ENCODE results near the gene SFI1. TPM values are rescaled to one million over a fixed set of nuclear protein-coding genes. Genes with fewer than 3 reads are reported as not detected.

Gene SFI1
- total RNA-seq, 1 experiment from 2014 or later: 61.6 TPM

DNA sequence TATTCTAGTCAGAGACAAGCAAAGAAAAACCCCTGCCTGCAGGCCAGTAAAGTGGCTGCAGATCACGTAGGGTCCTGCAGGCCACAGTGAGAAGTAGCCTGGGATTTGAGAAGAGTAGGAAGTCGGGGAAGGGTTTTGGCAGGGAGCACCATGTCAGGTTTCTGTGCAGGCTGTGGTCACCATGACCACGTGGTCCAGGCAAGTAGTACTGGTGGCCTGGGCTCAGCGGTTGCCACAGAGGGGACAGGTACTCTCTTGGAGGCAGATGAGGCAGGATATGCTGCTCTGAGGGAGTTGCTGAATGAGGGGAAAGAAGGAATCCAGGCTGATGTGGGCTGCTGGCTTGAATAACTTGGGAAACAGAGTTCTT lies 119.1 kb downstream of the SFI1 start:
- no peaks in the 10 kb centered on the region for H3K4me1 ChIP-seq (ENCODE audit: insufficient read depth, low read length, poor library complexity, severe bottlenecking)
- H3K27me3 ChIP-seq (replicated peaks; ENCODE audit: insufficient read depth, low read depth, low read length, poor library complexity): no peaks in the 10 kb centered on the region
- no peak for DNase-seq (ENCODE audit: low spot score)
- no peaks in the 10 kb centered on the region for H3K9me3 ChIP-seq (ENCODE audit: low read depth, low read length, poor library complexity, severe bottlenecking)
- peaks cover 15% of the 10 kb centered on the region for H3K36me3 ChIP-seq (ENCODE audit: insufficient read depth, low read length, poor library complexity, severe bottlenecking)
- H3K27ac ChIP-seq (ENCODE audit: low read depth, low read length, poor library complexity, severe bottlenecking): peak overlapping the region; percentile 16
- TF ChIP-seq EZH2 (IDR thresholded peaks at IDR 0.05; ENCODE audit: borderline replicate concordance, low read depth, low read length, poor library complexity, severe bottlenecking): no peak
- TF ChIP-seq, protein P1, sequence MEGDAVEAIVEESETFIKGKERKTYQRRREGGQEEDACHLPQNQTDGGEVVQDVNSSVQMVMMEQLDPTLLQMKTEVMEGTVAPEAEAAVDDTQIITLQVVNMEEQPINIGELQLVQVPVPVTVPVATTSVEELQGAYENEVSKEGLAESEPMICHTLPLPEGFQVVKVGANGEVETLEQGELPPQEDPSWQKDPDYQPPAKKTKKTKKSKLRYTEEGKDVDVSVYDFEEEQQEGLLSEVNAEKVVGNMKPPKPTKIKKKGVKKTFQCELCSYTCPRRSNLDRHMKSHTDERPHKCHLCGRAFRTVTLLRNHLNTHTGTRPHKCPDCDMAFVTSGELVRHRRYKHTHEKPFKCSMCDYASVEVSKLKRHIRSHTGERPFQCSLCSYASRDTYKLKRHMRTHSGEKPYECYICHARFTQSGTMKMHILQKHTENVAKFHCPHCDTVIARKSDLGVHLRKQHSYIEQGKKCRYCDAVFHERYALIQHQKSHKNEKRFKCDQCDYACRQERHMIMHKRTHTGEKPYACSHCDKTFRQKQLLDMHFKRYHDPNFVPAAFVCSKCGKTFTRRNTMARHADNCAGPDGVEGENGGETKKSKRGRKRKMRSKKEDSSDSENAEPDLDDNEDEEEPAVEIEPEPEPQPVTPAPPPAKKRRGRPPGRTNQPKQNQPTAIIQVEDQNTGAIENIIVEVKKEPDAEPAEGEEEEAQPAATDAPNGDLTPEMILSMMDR (conservative IDR thresholded peaks at IDR 0.05; ENCODE audit: low read depth, low read length): no peak
- intact Hi-C loops (cut with micrococcal nuclease; ENCODE audit: unreplicated experiment): no loop called here
- BruUV-seq (replicated peaks): no TSS peak
- ChIA-PET POLR2A (ENCODE audit: low non-redundant PET) (no interaction called here), CTCF (no interaction called here)
- H3K4me3 ChIP-seq (ENCODE audit: low read depth, low read length, poor library complexity, severe bottlenecking): no peak overlapping the region

DNA sequence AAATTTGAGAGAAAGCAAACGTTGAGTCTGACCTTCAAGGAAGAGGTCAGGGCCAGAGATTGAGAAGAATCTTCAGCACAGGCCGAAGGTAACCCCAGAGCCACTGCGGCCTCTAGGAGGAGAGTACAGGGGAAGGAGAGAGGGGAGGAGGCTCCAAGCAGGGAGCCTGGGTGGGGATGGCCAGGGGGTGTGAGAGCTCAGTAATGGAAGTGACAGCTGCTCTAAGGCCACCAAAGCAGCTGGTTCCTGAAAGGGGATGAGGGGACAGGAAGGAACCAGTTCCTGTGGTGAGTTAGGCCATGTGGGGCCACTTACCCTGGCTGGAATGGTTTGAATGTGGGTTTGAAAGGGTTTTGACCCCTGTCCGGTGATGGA lies 119.6 kb downstream of the SFI1 start:
- Histone ChIP-seq H3K4me1 (ENCODE audit: insufficient read depth, low read length, poor library complexity, severe bottlenecking) (no peaks in the 10 kb centered on the region), H3K9me3 (ENCODE audit: low read depth, low read length, poor library complexity, severe bottlenecking) (no peaks in the 10 kb centered on the region), H3K27ac (ENCODE audit: low read depth, low read length, poor library complexity, severe bottlenecking) (peak overlapping the region; percentile 16), H3K27me3 (replicated peaks; ENCODE audit: insufficient read depth, low read depth, low read length, poor library complexity) (no peaks in the 10 kb centered on the region), H3K36me3 (ENCODE audit: insufficient read depth, low read length, poor library complexity, severe bottlenecking) (peaks cover 19% of the 10 kb centered on the region), H3K4me3 (ENCODE audit: low read depth, low read length, poor library complexity, severe bottlenecking) (no peak overlapping the region)
- ChIA-PET POLR2A (ENCODE audit: low non-redundant PET) (interaction anchor here (0.5 kb wide), 1 partner anchor 60 kb away, joined by 5 read pairs; no protein-coding TSS in a partner anchor), CTCF (no interaction called here)
- TF ChIP-seq, protein P1 (conservative IDR thresholded peaks at IDR 0.05; ENCODE audit: low read depth, low read length): no peak
- no peak for TF ChIP-seq EZH2 (IDR thresholded peaks at IDR 0.05; ENCODE audit: borderline replicate concordance, low read depth, low read length, poor library complexity, severe bottlenecking)
- intact Hi-C loops (cut with micrococcal nuclease; ENCODE audit: unreplicated experiment): no loop called here
- DNase-seq (ENCODE audit: low spot score): no peak
- no TSS peak for BruUV-seq (replicated peaks)

DNA sequence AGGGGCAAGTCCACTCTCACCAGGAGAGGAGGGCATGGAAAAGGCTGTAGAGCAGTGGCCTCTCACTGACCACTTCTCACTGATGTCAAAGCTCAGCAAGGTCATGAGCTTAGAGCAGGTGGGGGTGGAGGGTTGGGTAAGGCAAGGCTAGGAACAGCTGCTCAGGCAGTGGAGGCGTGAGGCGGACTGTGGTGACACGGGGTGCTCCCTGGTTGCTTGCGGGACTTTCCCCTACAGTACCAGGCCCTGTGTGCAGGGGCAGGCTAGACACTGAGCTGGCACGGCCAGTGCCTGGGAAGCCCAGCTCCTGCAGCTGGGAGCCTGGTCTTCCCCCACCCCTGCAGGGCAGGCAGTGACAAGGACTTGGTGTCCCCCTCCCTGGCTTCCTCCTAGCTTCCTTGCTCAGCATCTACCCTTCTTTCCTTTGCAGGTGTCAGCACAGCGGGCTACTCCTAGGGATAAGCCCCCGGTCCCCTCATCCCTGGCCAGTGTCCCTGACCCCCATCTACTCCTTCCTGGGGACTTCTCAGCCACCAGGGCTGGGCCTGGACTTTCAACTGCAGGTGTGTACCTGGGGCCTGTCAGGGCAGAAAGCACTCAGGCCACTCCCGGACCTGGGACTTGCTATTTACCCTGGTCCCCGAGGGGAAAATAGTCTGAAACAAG lies 120.1 kb downstream of the SFI1 start:
- Histone ChIP-seq H3K27ac (ENCODE audit: low read depth, low read length, poor library complexity, severe bottlenecking) (no peak overlapping the region), H3K4me3 (ENCODE audit: low read depth, low read length, poor library complexity, severe bottlenecking) (no peak overlapping the region), H3K27me3 (replicated peaks; ENCODE audit: insufficient read depth, low read depth, low read length, poor library complexity) (no peaks in the 10 kb centered on the region), H3K4me1 (ENCODE audit: insufficient read depth, low read length, poor library complexity, severe bottlenecking) (no peaks in the 10 kb centered on the region), H3K9me3 (ENCODE audit: low read depth, low read length, poor library complexity, severe bottlenecking) (no peaks in the 10 kb centered on the region), H3K36me3 (ENCODE audit: insufficient read depth, low read length, poor library complexity, severe bottlenecking) (peaks cover 19% of the 10 kb centered on the region)
- DNase-seq (ENCODE audit: low spot score): no peak
- ChIA-PET POLR2A (ENCODE audit: low non-redundant PET) (interaction anchor here (0.5 kb wide), 1 partner anchor 60 kb away, joined by 5 read pairs; no protein-coding TSS in a partner anchor), CTCF (no interaction called here)
- BruUV-seq (replicated peaks): no TSS peak
- no peak for TF ChIP-seq EZH2 (IDR thresholded peaks at IDR 0.05; ENCODE audit: borderline replicate concordance, low read depth, low read length, poor library complexity, severe bottlenecking)
- TF ChIP-seq, protein P1 (conservative IDR thresholded peaks at IDR 0.05; ENCODE audit: low read depth, low read length): no peak
- intact Hi-C loops (cut with micrococcal nuclease; ENCODE audit: unreplicated experiment): no loop called here
